ENCODE measurements around the gene MPST.

DNA sequence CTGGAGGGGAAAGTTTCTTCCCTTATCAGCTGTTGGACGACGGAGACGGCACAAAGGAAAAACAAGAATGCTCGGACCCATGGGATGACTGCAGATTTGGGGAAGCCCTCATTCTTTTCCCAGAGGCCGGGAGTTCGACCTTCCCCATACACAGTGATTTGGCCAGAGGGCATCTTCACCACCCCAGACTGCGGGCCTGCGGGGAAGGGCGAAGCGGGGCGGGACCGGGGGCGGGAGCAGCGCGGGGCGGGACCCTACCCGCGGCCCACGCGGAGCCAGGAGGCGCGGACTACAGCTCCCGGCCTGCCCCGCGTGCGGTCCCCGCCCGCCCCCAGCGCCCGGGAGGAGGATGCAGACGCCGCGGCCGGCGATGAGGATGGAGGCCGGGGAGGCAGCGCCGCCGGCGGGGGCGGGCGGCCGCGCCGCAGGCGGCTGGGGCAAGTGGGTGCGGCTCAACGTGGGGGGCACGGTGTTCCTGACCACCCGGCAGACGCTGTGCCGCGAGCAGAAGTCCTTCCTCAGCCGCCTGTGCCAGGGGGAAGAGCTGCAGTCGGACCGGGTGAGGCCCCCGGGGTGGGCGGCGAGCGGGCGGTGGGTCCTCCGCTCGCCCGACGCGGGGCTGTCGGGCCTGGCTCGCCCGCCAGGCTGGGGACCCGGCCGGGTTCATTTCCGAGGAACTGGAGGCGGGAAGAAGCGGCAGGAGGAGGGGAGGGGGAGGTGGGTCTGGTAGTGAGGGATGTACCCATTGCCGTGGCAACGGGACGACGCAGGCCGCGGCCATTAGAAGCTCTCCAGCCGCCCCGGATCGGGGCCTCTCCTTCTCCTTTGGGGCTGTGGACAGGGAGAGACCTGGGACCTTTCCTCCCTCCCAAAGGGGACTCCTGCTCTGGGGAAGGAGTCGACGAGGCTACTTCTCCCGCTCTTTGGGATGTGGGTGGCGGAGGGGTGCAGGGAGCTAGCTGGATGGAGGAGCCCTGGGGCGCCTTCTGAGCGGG is 32.1 kb downstream of the MPST start, which contains the start of gene KCTD17:
- TF ChIP-seq TAF1 (IDR thresholded peaks at IDR 0.05; ENCODE audit: low read depth, low read length) (no peak), POU2F2 (IDR thresholded peaks at IDR 0.05; ENCODE audit: low read depth, low read length) (no peak), POLR2AphosphoS5 (IDR thresholded peaks at IDR 0.05; ENCODE audit: low read depth, low read length) (no peak)

All from GM12891 (cell line).